Right lobe of liver (tissue), 4 donors: ENCODE results near the gene LPIN3.

Experiments used
- CTCF ChIP-seq, 4 donors: fragments of 200-600 bp in 3 of 4; fragments of 450-650 bp in 1 of 4; IDR thresholded peaks; one replicate each; pipeline versions ENCODE4 v1.5.1 to v1.8.0; 2016 to 2022; ENCODE audit warnings: antibody characterized with exemption in 4 of 4, mild to moderate bottlenecking in 2 of 4
- POLR2A ChIP-seq: fragments of 450-650 bp; IDR thresholded peaks from one replicate; pipeline ENCODE4 v1.6.1; 2017; ENCODE audit warnings: antibody characterized with exemption, mild to moderate bottlenecking
- donor health status: DM: no; HTN: no; CAD: no.
- donor health status: DM: no; HTN: no; CAD: no.
- donor health status: DM: no; HTN: yes; CAD: no.

GRCh38 chr20:41306061-41306727, 34.4 kb upstream of the LPIN3 start:
- no peak for TF ChIP-seq POLR2A
- no peak for TF ChIP-seq CTCF (IDR thresholded peaks at IDR 0.05)
